Gastroesophageal sphincter (tissue), 4 donors: ENCODE measurements around the gene SERPING1. TPM values are rescaled to one million over a fixed set of nuclear protein-coding genes. Genes with fewer than 3 reads are reported as not detected.

Source experiments
- ATAC-seq: fragments of 150-250 bp; one replicate; pipeline ENCODE4 v1.9.1; 2016; ENCODE audit warnings: mild to moderate bottlenecking, moderate library complexity
- H3K27ac ChIP-seq, 4 donors: fragments of 200-600 bp; sonication (generic) in 3 of 4; 1 replicate in 3 of 4; 2 replicates in 1 of 4; pipeline ENCODE4 v1.5.1; 2016 to 2019
- H3K27me3 ChIP-seq: fragments of 200-600 bp; sonication (generic); one replicate; pipeline ENCODE4 v1.5.1; 2019
- H3K36me3 ChIP-seq, 2 donors: fragments of 200-600 bp; sonication (generic); one replicate each; pipeline ENCODE4 v1.5.1; 2019; ENCODE audit warnings: control low read depth in 1 of 2
- H3K4me1 ChIP-seq, 3 donors: fragments of 200-600 bp; sonication (generic); 1 replicate in 2 of 3; 2 replicates in 1 of 3; pipeline ENCODE4 v1.5.1; 2016 to 2019; ENCODE audit warnings: control low read depth in 2 of 3
- H3K4me3 ChIP-seq, 2 donors: fragments of 200-600 bp; sonication (generic); one replicate each; pipeline ENCODE4 v1.5.1; 2019; ENCODE audit warnings: mild to moderate bottlenecking in 1 of 2, moderate library complexity in 1 of 2
- H3K9me3 ChIP-seq, 3 donors: fragments of 200-600 bp; sonication (generic); one replicate each; pipeline ENCODE4 v1.5.1; 2017 to 2019; ENCODE audit warnings: control low read depth in 2 of 3
- EP300 ChIP-seq: sonication (generic); formaldehyde crosslinking; IDR thresholded peaks from one replicate; pipeline ENCODE4 v1.6.1; 2017; ENCODE audit warnings: antibody characterized with exemption, mild to moderate bottlenecking
- POLR2A ChIP-seq, 2 donors: fragments of 450-650 bp; IDR thresholded peaks; one replicate each; pipeline ENCODE4 v1.6.1; 2017; ENCODE audit warnings: antibody characterized with exemption in 2 of 2, mild to moderate bottlenecking in 2 of 2, moderate library complexity in 1 of 2
- POLR2AphosphoS5 ChIP-seq: sonication (generic); formaldehyde crosslinking; IDR thresholded peaks from one replicate; pipeline ENCODE4 v1.6.1; 2017; ENCODE audit warnings: antibody characterized with exemption
- WGBS, 2 donors: methylation state at CpG; one replicate each; pipeline ENCODE4 v1.1.5; 2018; ENCODE audit warnings: low coverage in 1 of 2; 5-methylcytosine and 5-hydroxymethylcytosine counted together
- total RNA-seq, 4 donors: library from RNA; depleted of rRNA; stranded (reverse); fragments of >200 nt; gene quantifications; one replicate each; pipeline ENCODE4 v1.1.0, GENCODE V29; 2016
- TF ChIP-seq, protein P1 (sequence below), 4 experiments: fragments of 200-600 bp in 2 of 4; fragments of 450-650 bp in 2 of 4; sonication (generic) in 1 of 4; IDR thresholded peaks; one replicate each; pipeline ENCODE4 v1.5.1; 2017 to 2019; ENCODE audit warnings: antibody characterized with exemption in 4 of 4, mild to moderate bottlenecking in 2 of 4, moderate library complexity in 2 of 4

The SERPING1 gene
- total RNA-seq, 4 donors from 2014 or later, result 237 to 689 (median 443) TPM

DNA sequence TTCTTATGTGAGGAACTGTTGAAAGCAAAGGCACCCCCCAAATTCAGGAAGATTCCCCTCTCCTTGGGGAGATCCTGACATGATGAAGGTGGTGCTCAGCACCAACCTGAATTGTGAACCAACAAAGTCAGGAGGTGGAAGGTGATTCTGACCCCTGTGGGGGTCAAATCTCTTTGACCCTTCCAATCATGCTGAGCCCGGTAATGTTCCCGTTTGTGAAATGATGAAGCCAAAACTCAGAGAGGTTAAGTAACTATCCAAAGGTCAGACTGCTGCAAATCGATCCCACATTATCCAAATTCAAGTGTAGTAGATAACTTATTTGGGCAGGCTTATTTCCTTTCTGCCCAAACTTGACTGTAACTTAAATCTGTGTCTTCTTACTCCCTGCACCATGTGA lies 19.1 kb downstream of the SERPING1 start:
- no peak for ATAC-seq
- H3K36me3 ChIP-seq, result peaks cover 0 to 64% of the 10 kb centered on the region in 2 donors
- no peak overlapping the region for H3K4me3 ChIP-seq
- H3K27ac ChIP-seq, result no peak overlapping the region
- no peaks in the 10 kb centered on the region for H3K4me1 ChIP-seq
- TF ChIP-seq POLR2AphosphoS5, result no peak
- TF ChIP-seq, protein P1, sequence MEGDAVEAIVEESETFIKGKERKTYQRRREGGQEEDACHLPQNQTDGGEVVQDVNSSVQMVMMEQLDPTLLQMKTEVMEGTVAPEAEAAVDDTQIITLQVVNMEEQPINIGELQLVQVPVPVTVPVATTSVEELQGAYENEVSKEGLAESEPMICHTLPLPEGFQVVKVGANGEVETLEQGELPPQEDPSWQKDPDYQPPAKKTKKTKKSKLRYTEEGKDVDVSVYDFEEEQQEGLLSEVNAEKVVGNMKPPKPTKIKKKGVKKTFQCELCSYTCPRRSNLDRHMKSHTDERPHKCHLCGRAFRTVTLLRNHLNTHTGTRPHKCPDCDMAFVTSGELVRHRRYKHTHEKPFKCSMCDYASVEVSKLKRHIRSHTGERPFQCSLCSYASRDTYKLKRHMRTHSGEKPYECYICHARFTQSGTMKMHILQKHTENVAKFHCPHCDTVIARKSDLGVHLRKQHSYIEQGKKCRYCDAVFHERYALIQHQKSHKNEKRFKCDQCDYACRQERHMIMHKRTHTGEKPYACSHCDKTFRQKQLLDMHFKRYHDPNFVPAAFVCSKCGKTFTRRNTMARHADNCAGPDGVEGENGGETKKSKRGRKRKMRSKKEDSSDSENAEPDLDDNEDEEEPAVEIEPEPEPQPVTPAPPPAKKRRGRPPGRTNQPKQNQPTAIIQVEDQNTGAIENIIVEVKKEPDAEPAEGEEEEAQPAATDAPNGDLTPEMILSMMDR (IDR thresholded peaks at IDR 0.05), result no peak
- no peak for TF ChIP-seq POLR2A (IDR thresholded peaks at IDR 0.05)
- no peak for TF ChIP-seq EP300
- no peaks in the 10 kb centered on the region for H3K27me3 ChIP-seq
- WGBS, 2 donors, result 51 to 55% methylated on average over 3 of the region's 3 CpGs
- peaks cover 0 to 8% (median 0%) of the 10 kb centered on the region in 3 donors for H3K9me3 ChIP-seq

DNA sequence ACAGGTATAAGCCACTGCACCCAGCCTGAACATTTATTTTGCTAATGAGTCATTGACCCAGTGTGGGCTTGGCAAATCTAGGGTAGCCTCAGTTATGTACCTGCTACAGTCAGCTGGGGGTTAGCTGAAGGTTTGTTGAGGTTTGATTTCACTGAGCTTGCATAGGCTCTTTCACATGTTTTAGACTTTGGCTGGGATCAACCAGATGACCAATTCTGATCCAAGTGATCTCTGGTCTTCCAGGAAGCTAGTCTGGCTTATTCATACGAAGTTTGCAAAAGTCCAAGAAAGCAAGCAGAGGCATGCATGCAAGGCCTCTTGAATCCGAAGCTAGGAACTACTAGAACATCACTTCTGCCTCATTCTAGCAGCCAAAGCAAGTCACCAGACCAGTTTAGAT lies 21.0 kb downstream of the SERPING1 start:
- no peak overlapping the region for H3K4me3 ChIP-seq
- H3K9me3 ChIP-seq, result peaks cover 0 to 8% (median 0%) of the 10 kb centered on the region in 3 donors
- H3K4me1 ChIP-seq, result no peaks in the 10 kb centered on the region
- ATAC-seq, result no peak
- H3K36me3 ChIP-seq, result peaks cover 0 to 45% of the 10 kb centered on the region in 2 donors
- H3K27ac ChIP-seq, result no peak overlapping the region
- 86 to 92% methylated on average over 1 to 2 of the region's 2 CpGs for WGBS, 2 donors
- TF ChIP-seq EP300 (no peak), POLR2AphosphoS5 (no peak), POLR2A (IDR thresholded peaks at IDR 0.05) (no peak)
- TF ChIP-seq, protein P1 (IDR thresholded peaks at IDR 0.05), result no peak
- H3K27me3 ChIP-seq, result no peaks in the 10 kb centered on the region

DNA sequence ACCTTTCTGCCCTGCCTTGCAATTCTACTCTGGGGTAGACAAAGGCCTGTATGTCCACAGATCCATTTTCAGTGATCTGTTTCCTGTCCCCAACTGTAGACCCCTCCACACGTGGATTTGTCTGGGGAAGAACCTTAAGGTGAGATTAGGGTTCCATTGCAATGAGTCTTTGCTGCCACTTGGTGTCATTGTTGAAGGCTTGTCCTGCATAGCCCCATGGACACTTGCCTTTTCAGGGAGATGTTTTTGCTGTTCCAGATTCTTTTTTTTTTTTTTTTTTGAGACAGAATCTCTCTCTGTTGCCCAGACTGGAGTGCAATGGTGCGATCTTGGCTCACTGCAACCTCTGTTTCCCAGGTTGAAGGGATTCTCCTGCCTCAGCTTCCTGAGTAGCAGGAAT lies 21.8 kb downstream of the SERPING1 start:
- H3K27me3 ChIP-seq, result no peaks in the 10 kb centered on the region
- TF ChIP-seq POLR2A (IDR thresholded peaks at IDR 0.05) (no peak), EP300 (no peak), POLR2AphosphoS5 (no peak)
- TF ChIP-seq, protein P1 (IDR thresholded peaks at IDR 0.05), result no peak
- H3K36me3 ChIP-seq, result peaks cover 0 to 36% of the 10 kb centered on the region in 2 donors

DNA sequence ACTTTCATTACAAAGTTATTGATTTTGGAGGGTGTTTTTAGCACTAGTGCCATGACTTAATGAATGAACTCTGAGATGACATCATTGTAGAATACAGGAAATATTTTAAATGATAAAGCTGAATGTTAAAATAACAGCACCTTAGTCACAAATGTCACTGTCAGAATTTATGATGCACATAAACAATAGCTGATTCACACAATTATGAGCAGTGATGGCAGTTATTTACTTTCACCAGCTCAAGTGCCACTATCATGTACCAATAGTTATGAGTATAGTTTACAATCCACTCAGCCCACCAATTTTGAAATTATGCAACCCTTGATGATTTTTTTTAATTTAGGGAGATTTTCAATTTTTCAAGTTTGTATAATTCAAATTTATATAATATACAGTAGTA lies 23.0 kb downstream of the SERPING1 start:
- H3K4me3 ChIP-seq, result no peak overlapping the region
- H3K36me3 ChIP-seq, result peaks cover 0 to 25% of the 10 kb centered on the region in 2 donors
- TF ChIP-seq POLR2AphosphoS5 (no peak), POLR2A (IDR thresholded peaks at IDR 0.05) (no peak), EP300 (no peak)
- TF ChIP-seq, protein P1 (IDR thresholded peaks at IDR 0.05), result no peak
- H3K9me3 ChIP-seq, result peaks cover 0 to 8% (median 0%) of the 10 kb centered on the region in 3 donors
- no peaks in the 10 kb centered on the region for H3K27me3 ChIP-seq
- ATAC-seq, result no peak
- no peaks in the 10 kb centered on the region for H3K4me1 ChIP-seq
- no peak overlapping the region for H3K27ac ChIP-seq

More for the DNA sequence above, 21.8 kb downstream of the SERPING1 start:
- no peak for ATAC-seq
- Histone ChIP-seq H3K4me3 (no peak overlapping the region), H3K27ac (no peak overlapping the region), H3K9me3 (peaks cover 0 to 8% (median 0%) of the 10 kb centered on the region in 3 donors), H3K4me1 (no peaks in the 10 kb centered on the region)
- WGBS, 2 donors, result 80 to 87% methylated on average over 1 to 2 of the region's 2 CpGs

DNA sequence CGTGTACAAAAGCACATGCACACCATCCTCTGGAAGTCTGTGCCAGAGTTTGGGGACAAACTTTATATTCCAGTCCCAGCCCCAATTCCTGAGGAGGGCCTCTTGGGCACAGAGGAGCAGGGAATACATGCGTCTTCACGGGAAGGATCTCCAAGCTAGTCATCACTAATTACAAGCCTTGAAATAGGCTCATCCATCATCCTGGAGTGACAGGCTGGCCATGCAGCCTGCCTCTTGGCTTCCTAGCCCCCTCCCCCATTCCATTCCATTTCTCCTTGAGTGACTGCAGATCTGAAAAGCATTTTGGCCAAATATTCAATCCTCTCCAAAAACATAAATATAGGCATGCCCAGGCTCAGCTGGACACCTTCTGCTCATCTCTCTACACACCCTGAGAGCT lies 24.8 kb downstream of the SERPING1 start:
- Histone ChIP-seq H3K4me1 (no peaks in the 10 kb centered on the region), H3K27ac (no peak overlapping the region), H3K9me3 (peaks cover 0 to 8% (median 0%) of the 10 kb centered on the region in 3 donors), H3K36me3 (peaks cover 0 to 12% of the 10 kb centered on the region in 2 donors), H3K4me3 (no peak overlapping the region), H3K27me3 (no peaks in the 10 kb centered on the region)
- no peak for ATAC-seq
- 0 to 28% methylated on average over 1 to 3 of the region's 3 CpGs for WGBS, 2 donors
- TF ChIP-seq EP300, result no peak
- TF ChIP-seq POLR2A (IDR thresholded peaks at IDR 0.05), result no peak
- TF ChIP-seq, protein P1 (IDR thresholded peaks at IDR 0.05), result no peak
- TF ChIP-seq POLR2AphosphoS5, result no peak
